Measurements from ENCODE around the gene RERG.

- TF ChIP-seq CTCF (conservative IDR thresholded peaks at IDR 0.05; ENCODE audit: low read length) = no peak
- no peak for TF ChIP-seq EZH2phosphoT487 (IDR thresholded peaks at IDR 0.05; ENCODE audit: borderline replicate concordance, low read depth, low read length)
These were observed 15.7 kb downstream of the RERG start for GRCh38 chr12:15205341-15206010.

Data from OCI-LY7 (cell line).